ENCODE results near the gene RRP7A.

DNA sequence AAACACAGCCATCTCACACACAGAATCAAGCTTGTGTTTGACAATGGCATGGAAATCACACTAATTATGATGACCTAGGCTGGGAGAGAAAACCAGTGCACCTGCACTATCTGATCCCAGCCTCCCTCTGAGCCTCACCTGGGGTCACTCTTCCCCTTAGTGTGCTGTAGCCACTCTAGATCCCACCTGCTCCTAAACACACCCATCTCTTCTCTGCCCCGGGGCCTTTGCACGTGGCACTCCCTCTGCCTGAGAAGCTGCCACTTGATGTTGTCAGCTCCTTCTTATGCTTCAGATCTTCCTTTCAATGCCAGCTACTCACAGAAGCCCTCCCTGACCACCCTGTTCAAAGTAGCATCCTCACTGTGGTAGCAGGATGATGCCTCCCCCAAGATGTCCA is 44.5 kb downstream of the RRP7A start:
- TF ChIP-seq, protein P1, sequence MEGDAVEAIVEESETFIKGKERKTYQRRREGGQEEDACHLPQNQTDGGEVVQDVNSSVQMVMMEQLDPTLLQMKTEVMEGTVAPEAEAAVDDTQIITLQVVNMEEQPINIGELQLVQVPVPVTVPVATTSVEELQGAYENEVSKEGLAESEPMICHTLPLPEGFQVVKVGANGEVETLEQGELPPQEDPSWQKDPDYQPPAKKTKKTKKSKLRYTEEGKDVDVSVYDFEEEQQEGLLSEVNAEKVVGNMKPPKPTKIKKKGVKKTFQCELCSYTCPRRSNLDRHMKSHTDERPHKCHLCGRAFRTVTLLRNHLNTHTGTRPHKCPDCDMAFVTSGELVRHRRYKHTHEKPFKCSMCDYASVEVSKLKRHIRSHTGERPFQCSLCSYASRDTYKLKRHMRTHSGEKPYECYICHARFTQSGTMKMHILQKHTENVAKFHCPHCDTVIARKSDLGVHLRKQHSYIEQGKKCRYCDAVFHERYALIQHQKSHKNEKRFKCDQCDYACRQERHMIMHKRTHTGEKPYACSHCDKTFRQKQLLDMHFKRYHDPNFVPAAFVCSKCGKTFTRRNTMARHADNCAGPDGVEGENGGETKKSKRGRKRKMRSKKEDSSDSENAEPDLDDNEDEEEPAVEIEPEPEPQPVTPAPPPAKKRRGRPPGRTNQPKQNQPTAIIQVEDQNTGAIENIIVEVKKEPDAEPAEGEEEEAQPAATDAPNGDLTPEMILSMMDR (IDR thresholded peaks at IDR 0.05 in 2 of 3, conservative IDR thresholded peaks at IDR 0.05 in 1 of 3; ENCODE audit: control insufficient read depth in 2 of 3, extremely low read depth in 1 of 3, insufficient read depth in 1 of 3, low read depth in 3 of 3, low read length in 3 of 3): no peak
- TF ChIP-seq YY1 (IDR thresholded peaks at IDR 0.05; ENCODE audit: low read depth, low read length) (no peak), EP300 (IDR thresholded peaks at IDR 0.05; ENCODE audit: borderline replicate concordance in 1 of 2, control insufficient read depth in 1 of 2, low read depth in 2 of 2, low read length in 2 of 2) (no peak), SIN3A (IDR thresholded peaks at IDR 0.05; ENCODE audit: low read depth, low read length) (no peak), HDAC2 (IDR thresholded peaks at IDR 0.05) (no peak), POLR2A (IDR thresholded peaks at IDR 0.05; ENCODE audit: low read depth, low read length) (no peak), TCF7 (IDR thresholded peaks at IDR 0.05; ENCODE audit: borderline replicate concordance) (no peak), JUND (IDR thresholded peaks at IDR 0.05; ENCODE audit: low read depth, low read length) (no peak), SIX5 (IDR thresholded peaks at IDR 0.05; ENCODE audit: low read depth, low read length, severe bottlenecking) (no peak)
- TF ChIP-seq, protein P2, sequence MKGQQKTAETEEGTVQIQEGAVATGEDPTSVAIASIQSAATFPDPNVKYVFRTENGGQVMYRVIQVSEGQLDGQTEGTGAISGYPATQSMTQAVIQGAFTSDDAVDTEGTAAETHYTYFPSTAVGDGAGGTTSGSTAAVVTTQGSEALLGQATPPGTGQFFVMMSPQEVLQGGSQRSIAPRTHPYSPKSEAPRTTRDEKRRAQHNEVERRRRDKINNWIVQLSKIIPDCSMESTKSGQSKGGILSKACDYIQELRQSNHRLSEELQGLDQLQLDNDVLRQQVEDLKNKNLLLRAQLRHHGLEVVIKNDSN (IDR thresholded peaks at IDR 0.05; ENCODE audit: borderline replicate concordance, extremely low read length, insufficient read depth, low read depth, low read length): no peak
- TF ChIP-seq, protein P3, sequence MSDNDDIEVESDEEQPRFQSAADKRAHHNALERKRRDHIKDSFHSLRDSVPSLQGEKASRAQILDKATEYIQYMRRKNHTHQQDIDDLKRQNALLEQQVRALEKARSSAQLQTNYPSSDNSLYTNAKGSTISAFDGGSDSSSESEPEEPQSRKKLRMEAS (IDR thresholded peaks at IDR 0.05; ENCODE audit: low read depth, low read length): no peak
- TF ChIP-seq, protein P4, sequence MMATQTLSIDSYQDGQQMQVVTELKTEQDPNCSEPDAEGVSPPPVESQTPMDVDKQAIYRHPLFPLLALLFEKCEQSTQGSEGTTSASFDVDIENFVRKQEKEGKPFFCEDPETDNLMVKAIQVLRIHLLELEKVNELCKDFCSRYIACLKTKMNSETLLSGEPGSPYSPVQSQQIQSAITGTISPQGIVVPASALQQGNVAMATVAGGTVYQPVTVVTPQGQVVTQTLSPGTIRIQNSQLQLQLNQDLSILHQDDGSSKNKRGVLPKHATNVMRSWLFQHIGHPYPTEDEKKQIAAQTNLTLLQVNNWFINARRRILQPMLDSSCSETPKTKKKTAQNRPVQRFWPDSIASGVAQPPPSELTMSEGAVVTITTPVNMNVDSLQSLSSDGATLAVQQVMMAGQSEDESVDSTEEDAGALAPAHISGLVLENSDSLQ (IDR thresholded peaks at IDR 0.05): no peak
- TF ChIP-seq, protein P5, sequence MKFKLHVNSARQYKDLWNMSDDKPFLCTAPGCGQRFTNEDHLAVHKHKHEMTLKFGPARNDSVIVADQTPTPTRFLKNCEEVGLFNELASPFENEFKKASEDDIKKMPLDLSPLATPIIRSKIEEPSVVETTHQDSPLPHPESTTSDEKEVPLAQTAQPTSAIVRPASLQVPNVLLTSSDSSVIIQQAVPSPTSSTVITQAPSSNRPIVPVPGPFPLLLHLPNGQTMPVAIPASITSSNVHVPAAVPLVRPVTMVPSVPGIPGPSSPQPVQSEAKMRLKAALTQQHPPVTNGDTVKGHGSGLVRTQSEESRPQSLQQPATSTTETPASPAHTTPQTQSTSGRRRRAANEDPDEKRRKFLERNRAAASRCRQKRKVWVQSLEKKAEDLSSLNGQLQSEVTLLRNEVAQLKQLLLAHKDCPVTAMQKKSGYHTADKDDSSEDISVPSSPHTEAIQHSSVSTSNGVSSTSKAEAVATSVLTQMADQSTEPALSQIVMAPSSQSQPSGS (IDR thresholded peaks at IDR 0.05; ENCODE audit: low read length): no peak
